Endothelial cell of umbilical vein (primary cell): ENCODE results near the gene ERMAP.

Source experiments
- EZH2 ChIP-seq: IDR thresholded peaks from 2 replicates; pipeline ENCODE4 v1.6.1; 2012; ENCODE audit warnings: borderline replicate concordance, low read depth, mild to moderate bottlenecking, moderate library complexity, low read length, inconsistent platforms; ENCODE audit not compliant: severe bottlenecking
- FOS ChIP-seq: IDR thresholded peaks from 2 replicates; pipeline ENCODE4 v1.6.1; 2011; ENCODE audit warnings: mild to moderate bottlenecking, low read length, moderate library complexity, borderline replicate concordance; ENCODE audit not compliant: insufficient read depth
- GATA2 ChIP-seq: IDR thresholded peaks from 2 replicates; pipeline ENCODE4 v1.7.0; 2011; ENCODE audit warnings: low read depth, mild to moderate bottlenecking, moderate library complexity, mixed read lengths, low read length; ENCODE audit not compliant: insufficient read length, insufficient read depth
- JUN ChIP-seq: IDR thresholded peaks from 2 replicates; pipeline ENCODE4 v1.6.1; 2011; ENCODE audit warnings: borderline replicate concordance, low read depth; ENCODE audit not compliant: insufficient read length, insufficient read depth
- MYC ChIP-seq: IDR thresholded peaks from one replicate; pipeline ENCODE4 v1.6.1; 2011; ENCODE audit warnings: mild to moderate bottlenecking, low read depth, low read length
- POLR2A ChIP-seq: IDR thresholded peaks from 2 replicates; pipeline ENCODE4 v1.6.1; 2012; ENCODE audit warnings: low read depth, mild to moderate bottlenecking, control low read depth, low read length
- POLR2AphosphoS5 ChIP-seq: IDR thresholded peaks from 2 replicates; pipeline ENCODE4 v1.6.1; 2012; ENCODE audit warnings: low read depth, mild to moderate bottlenecking, control low read depth, low read length, moderate library complexity; ENCODE audit not compliant: insufficient read depth
- TF ChIP-seq, protein P1 (sequence below), 2 donors: IDR thresholded peaks; 1 replicate in 1 of 2; 2 replicates in 1 of 2; pipeline ENCODE4 v1.5.1; 2011; ENCODE audit warnings: low read length in 2 of 2, mild to moderate bottlenecking in 2 of 2, moderate library complexity in 2 of 2, control low read depth in 1 of 2, inconsistent platforms in 1 of 2, low read depth in 1 of 2; ENCODE audit not compliant: insufficient read depth in 1 of 2; ENCODE audit errors: extremely low read depth in 1 of 2
- TF ChIP-seq, protein P2 (sequence below): IDR thresholded peaks from 2 replicates; pipeline ENCODE4 v1.6.1; 2011; ENCODE audit not compliant: insufficient read depth, insufficient read length

DNA sequence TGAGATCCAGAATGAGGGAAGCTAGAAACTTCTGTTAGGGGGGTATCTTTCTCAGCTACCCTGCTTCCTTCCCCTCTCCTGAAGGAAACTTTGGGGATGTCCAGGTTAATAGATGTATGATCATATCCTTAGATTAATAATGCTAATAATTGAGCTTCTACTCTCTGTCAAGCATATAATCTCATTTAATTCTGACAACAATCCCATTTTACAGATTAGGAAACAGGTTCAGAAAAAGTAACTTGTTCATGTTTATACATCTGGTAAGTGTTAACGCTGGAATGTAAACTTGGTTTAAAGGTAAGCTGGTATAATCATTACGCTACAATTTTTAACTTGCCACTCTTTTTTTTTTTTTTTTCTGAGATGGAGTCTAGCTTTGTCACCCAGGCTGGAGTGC, 33.8 kb upstream of the ERMAP start:
- TF ChIP-seq EZH2, result no peak
- no peak for TF ChIP-seq POLR2A
- TF ChIP-seq, protein P1, sequence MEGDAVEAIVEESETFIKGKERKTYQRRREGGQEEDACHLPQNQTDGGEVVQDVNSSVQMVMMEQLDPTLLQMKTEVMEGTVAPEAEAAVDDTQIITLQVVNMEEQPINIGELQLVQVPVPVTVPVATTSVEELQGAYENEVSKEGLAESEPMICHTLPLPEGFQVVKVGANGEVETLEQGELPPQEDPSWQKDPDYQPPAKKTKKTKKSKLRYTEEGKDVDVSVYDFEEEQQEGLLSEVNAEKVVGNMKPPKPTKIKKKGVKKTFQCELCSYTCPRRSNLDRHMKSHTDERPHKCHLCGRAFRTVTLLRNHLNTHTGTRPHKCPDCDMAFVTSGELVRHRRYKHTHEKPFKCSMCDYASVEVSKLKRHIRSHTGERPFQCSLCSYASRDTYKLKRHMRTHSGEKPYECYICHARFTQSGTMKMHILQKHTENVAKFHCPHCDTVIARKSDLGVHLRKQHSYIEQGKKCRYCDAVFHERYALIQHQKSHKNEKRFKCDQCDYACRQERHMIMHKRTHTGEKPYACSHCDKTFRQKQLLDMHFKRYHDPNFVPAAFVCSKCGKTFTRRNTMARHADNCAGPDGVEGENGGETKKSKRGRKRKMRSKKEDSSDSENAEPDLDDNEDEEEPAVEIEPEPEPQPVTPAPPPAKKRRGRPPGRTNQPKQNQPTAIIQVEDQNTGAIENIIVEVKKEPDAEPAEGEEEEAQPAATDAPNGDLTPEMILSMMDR (IDR thresholded peaks at IDR 0.05; ENCODE audit: extremely low read depth in 1 of 2, insufficient read depth in 1 of 2, low read depth in 1 of 2, low read length in 2 of 2), result no peak
- no peak for TF ChIP-seq POLR2AphosphoS5
- no peak for TF ChIP-seq MYC
- no peak for TF ChIP-seq FOS
- TF ChIP-seq, protein P2, sequence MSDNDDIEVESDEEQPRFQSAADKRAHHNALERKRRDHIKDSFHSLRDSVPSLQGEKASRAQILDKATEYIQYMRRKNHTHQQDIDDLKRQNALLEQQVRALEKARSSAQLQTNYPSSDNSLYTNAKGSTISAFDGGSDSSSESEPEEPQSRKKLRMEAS, result no peak
- TF ChIP-seq GATA2, result no peak
- TF ChIP-seq JUN, result no peak
